ENCODE measurements around the gene ZNF865. TPM values are rescaled to one million over a fixed set of nuclear protein-coding genes. Genes with fewer than 3 reads are reported as not detected.

Gene ZNF865
- total and polyA plus RNA-seq, 10 of the 15 experiments (the other 5 are each of a cell fraction or from before 2014, with no cell fraction given): 0.02 to 18.3 (median 0.90) TPM

- TF ChIP-seq, protein P1, sequence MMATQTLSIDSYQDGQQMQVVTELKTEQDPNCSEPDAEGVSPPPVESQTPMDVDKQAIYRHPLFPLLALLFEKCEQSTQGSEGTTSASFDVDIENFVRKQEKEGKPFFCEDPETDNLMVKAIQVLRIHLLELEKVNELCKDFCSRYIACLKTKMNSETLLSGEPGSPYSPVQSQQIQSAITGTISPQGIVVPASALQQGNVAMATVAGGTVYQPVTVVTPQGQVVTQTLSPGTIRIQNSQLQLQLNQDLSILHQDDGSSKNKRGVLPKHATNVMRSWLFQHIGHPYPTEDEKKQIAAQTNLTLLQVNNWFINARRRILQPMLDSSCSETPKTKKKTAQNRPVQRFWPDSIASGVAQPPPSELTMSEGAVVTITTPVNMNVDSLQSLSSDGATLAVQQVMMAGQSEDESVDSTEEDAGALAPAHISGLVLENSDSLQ (IDR thresholded peaks at IDR 0.05): no peak
- TF ChIP-seq RBBP5 (conservative IDR thresholded peaks at IDR 0.05) (no peak), PAX8 (IDR thresholded peaks at IDR 0.05) (no peak), ZBTB11 (CRISPR knock-in tag; IDR thresholded peaks at IDR 0.05) (no peak)
- TF ChIP-seq, protein P2, sequence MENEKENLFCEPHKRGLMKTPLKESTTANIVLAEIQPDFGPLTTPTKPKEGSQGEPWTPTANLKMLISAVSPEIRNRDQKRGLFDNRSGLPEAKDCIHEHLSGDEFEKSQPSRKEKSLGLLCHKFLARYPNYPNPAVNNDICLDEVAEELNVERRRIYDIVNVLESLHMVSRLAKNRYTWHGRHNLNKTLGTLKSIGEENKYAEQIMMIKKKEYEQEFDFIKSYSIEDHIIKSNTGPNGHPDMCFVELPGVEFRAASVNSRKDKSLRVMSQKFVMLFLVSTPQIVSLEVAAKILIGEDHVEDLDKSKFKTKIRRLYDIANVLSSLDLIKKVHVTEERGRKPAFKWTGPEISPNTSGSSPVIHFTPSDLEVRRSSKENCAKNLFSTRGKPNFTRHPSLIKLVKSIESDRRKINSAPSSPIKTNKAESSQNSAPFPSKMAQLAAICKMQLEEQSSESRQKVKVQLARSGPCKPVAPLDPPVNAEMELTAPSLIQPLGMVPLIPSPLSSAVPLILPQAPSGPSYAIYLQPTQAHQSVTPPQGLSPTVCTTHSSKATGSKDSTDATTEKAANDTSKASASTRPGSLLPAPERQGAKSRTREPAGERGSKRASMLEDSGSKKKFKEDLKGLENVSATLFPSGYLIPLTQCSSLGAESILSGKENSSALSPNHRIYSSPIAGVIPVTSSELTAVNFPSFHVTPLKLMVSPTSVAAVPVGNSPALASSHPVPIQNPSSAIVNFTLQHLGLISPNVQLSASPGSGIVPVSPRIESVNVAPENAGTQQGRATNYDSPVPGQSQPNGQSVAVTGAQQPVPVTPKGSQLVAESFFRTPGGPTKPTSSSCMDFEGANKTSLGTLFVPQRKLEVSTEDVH (IDR thresholded peaks at IDR 0.05; ENCODE audit: low read depth, partially characterized antibody): no peak
Measured at GRCh38 chr19:55636723-55637122, 31.3 kb downstream of the ZNF865 start (continued).
